ENCODE measurements around the gene PTPN7.
"Not testable (repeated sequence)": the region's sequence is repeated elsewhere in the genome, so short reads cannot be mapped to it uniquely, and the experiment has no call there.

The PTPN7 gene

DNA sequence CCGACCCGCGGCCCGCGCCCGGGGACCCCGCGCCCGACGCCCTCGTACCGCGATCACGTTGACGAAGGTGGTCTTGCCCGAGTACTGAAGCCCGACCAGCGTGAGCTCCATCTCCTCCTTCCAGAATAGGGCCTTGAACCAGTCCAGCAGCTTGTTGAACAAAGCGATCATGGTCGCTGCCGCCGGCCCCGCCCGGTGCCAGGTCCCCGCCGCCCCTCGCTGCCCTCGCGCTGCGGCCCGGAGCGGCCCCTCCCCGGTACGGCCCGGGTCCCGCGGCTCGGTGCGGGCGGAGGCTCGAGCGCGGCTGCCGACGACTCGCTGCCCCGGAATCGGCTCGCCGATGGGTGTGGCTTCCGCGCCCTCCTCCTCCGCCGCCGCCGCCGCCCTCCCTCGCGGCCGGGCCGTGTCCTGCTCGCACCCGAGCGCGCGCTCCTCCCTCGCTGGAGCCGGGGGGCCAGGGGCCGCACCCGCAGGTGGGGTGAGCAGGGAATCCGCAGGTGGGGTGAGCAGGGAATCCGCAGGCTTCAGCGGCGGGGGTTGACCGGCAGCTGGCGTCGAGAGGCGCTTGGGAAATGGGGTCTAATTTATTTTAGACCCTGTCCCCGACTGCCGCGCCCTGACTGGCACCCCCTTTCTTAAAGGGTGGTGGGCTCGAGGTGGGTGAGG, 15.9 kb downstream of the PTPN7 start, which contains the start of gene ARL8A:
ARL8A (minus strand) TSS at position 336 of the 666 bp plus-strand sequence; CDS start at position 171, 165 bp downstream.
- H3K27me3 ChIP-seq (replicated peaks; ENCODE audit: insufficient read depth, low read length), result no peaks in the 10 kb centered on the region
- no peaks in the 10 kb centered on the region for H3K9me3 ChIP-seq (replicated peaks; ENCODE audit: insufficient read depth, low read length)
- H3K9ac ChIP-seq (ENCODE audit: low read length), result peak within 1 kb of the TSS; percentile 87
- H3K27ac ChIP-seq (ENCODE audit: low read length), result peak within 1 kb of the TSS; percentile 5; the same call in 1 of the 2 replicates
- DNase-seq, result peak; percentile 67
- H3F3A ChIP-seq (ENCODE audit: insufficient read depth, low read length), result peaks cover 11% of the 10 kb centered on the region
- H4K20me1 ChIP-seq (ENCODE audit: insufficient read depth, low read length), result 0 out of 2 replicates have a peak, but pooled peaks cover 8% of the 10 kb centered on the region
- peaks cover 44% of the 10 kb centered on the region for H3K79me2 ChIP-seq (ENCODE audit: low read length)
- peak within 1 kb of the TSS; percentile 95 for H3K4me2 ChIP-seq (ENCODE audit: low read depth, low read length)
- H2AFZ ChIP-seq (ENCODE audit: low read length), result peak within 1 kb of the TSS; percentile 91
- no peaks in the 10 kb centered on the region for H3K36me3 ChIP-seq (replicated peaks; ENCODE audit: insufficient read depth, low read length)
- H3K4me3 ChIP-seq (ENCODE audit: low read length), result peak within 1 kb of the TSS; percentile 89
- TF ChIP-seq EZH2 (optimal IDR thresholded peaks at IDR 0.05; ENCODE audit: low read depth, low read length) (no peak), EZH2phosphoT487 (IDR thresholded peaks at IDR 0.05; ENCODE audit: low read length) (no peak)
- TF ChIP-seq, protein P1, sequence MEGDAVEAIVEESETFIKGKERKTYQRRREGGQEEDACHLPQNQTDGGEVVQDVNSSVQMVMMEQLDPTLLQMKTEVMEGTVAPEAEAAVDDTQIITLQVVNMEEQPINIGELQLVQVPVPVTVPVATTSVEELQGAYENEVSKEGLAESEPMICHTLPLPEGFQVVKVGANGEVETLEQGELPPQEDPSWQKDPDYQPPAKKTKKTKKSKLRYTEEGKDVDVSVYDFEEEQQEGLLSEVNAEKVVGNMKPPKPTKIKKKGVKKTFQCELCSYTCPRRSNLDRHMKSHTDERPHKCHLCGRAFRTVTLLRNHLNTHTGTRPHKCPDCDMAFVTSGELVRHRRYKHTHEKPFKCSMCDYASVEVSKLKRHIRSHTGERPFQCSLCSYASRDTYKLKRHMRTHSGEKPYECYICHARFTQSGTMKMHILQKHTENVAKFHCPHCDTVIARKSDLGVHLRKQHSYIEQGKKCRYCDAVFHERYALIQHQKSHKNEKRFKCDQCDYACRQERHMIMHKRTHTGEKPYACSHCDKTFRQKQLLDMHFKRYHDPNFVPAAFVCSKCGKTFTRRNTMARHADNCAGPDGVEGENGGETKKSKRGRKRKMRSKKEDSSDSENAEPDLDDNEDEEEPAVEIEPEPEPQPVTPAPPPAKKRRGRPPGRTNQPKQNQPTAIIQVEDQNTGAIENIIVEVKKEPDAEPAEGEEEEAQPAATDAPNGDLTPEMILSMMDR (IDR thresholded peaks at IDR 0.05; ENCODE audit: low read length), result no peak
- H3K9me2 ChIP-seq (replicated peaks; ENCODE audit: insufficient read depth, low read length), result no peaks in the 10 kb centered on the region
- H3K4me1 ChIP-seq (ENCODE audit: low read length), result peaks cover 7% of the 10 kb centered on the region

DNA sequence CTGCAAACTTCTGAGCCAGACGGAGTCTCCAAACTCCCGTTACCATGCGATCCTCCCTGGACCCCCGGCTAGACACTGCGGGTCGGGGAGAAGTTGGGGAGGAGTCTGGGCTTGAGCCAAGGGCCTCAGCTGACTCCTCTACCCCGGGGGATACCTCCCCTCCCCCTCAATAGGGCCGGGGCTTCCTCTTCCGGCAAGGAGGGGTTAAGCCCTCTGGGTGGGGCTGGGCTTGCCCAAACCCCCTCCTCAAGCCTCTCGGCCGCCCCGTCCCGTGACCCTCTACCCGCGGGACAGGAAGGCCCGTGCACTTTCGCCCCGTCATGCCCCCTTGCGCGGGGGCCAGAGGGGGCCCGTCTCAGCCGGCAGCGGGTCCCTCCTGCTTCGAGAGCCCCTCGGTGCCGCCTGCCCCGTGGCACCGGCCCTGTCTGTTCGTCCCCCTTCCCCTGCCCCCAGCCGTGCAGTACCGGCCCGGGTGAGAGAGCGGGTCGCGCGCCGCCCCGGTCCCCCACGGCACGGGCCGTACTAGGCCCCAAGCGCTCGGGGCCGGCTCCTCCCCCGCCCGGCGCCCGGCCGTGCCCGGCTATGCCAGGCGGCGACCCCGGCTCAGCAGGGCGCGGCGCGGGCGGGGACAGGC, 16.5 kb downstream of the PTPN7 start:
- Histone ChIP-seq H3K9me2 (replicated peaks; ENCODE audit: insufficient read depth, low read length) (no peaks in the 10 kb centered on the region), H3K9ac (ENCODE audit: low read length) (peak overlapping the region; percentile 87), H3K36me3 (replicated peaks; ENCODE audit: insufficient read depth, low read length) (no peaks in the 10 kb centered on the region), H4K20me1 (ENCODE audit: insufficient read depth, low read length) (0 out of 2 replicates have a peak, but pooled peaks cover 8% of the 10 kb centered on the region), H3K79me2 (ENCODE audit: low read length) (peaks cover 47% of the 10 kb centered on the region), H3K9me3 (replicated peaks; ENCODE audit: insufficient read depth, low read length) (no peaks in the 10 kb centered on the region), H3K27me3 (replicated peaks; ENCODE audit: insufficient read depth, low read length) (no peaks in the 10 kb centered on the region), H3K27ac (ENCODE audit: low read length) (peak overlapping the region; percentile 5; the same call in 1 of the 2 replicates), H3K4me2 (ENCODE audit: low read depth, low read length) (peak overlapping the region; percentile 80), H2AFZ (ENCODE audit: low read length) (peak overlapping the region; percentile 24), H3K4me1 (ENCODE audit: low read length) (peaks cover 7% of the 10 kb centered on the region), H3F3A (ENCODE audit: insufficient read depth, low read length) (peaks cover 11% of the 10 kb centered on the region), H3K4me3 (ENCODE audit: low read length) (peak overlapping the region; percentile 89)
- no peak for DNase-seq
- TF ChIP-seq, protein P1 (IDR thresholded peaks at IDR 0.05; ENCODE audit: low read length), result no peak
- TF ChIP-seq EZH2phosphoT487 (IDR thresholded peaks at IDR 0.05; ENCODE audit: low read length), result no peak
- no peak for TF ChIP-seq EZH2 (optimal IDR thresholded peaks at IDR 0.05; ENCODE audit: low read depth, low read length)

DNA sequence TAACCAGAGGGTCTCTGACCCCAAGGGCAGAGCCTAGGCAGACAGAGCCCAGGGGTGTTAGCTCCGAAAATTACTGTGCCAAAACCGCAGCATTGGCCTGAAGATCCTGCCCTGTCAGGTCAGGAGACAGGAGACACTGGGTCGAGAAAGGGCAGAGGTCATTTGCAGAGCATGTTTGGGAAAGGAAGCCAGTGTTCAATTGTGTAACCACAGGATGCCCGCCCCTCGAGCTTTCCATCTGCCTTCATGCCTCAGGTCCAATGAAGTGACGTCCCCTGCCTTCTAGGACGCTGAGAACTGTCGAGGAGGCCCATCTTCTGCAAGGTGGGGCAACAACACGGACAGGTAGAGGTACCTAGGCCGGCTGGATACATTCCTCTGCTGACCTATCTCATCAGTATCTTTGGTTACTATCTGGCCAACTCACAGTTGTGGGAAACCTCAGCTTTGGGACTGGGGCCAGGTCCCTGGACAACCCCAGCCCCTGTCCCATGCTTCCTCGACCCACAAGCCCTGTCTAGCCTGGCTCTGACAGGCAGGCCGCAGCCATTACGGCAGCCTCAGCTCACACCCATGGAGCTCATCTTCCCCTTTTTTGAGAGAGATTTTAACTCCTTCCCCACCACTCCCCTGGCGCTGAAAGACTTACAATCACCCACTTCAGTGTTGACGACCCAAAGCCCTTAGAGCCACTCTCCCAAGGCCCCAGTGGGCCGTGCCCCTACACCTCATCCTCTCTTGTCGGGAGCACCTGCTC, 17.2 kb downstream of the PTPN7 start:
- Histone ChIP-seq H3K4me1 (ENCODE audit: low read length) (peaks cover 7% of the 10 kb centered on the region), H2AFZ (ENCODE audit: low read length) (peak overlapping the region; percentile 24), H3F3A (ENCODE audit: insufficient read depth, low read length) (peaks cover 11% of the 10 kb centered on the region), H4K20me1 (ENCODE audit: insufficient read depth, low read length) (0 out of 2 replicates have a peak, but pooled peaks cover 8% of the 10 kb centered on the region), H3K4me3 (ENCODE audit: low read length) (peak overlapping the region; percentile 89), H3K27ac (ENCODE audit: low read length) (peak overlapping the region; percentile 5; the same call in 1 of the 2 replicates), H3K4me2 (ENCODE audit: low read depth, low read length) (peak overlapping the region; percentile 80), H3K9me2 (replicated peaks; ENCODE audit: insufficient read depth, low read length) (no peaks in the 10 kb centered on the region), H3K79me2 (ENCODE audit: low read length) (peaks cover 54% of the 10 kb centered on the region), H3K36me3 (replicated peaks; ENCODE audit: insufficient read depth, low read length) (no peaks in the 10 kb centered on the region), H3K9me3 (replicated peaks; ENCODE audit: insufficient read depth, low read length) (no peaks in the 10 kb centered on the region), H3K27me3 (replicated peaks; ENCODE audit: insufficient read depth, low read length) (no peaks in the 10 kb centered on the region), H3K9ac (ENCODE audit: low read length) (peak overlapping the region; percentile 87)
- DNase-seq, result peak; percentile 42
- no peak for TF ChIP-seq EZH2 (optimal IDR thresholded peaks at IDR 0.05; ENCODE audit: low read depth, low read length)
- no peak for TF ChIP-seq EZH2phosphoT487 (IDR thresholded peaks at IDR 0.05; ENCODE audit: low read length)
- TF ChIP-seq, protein P1 (IDR thresholded peaks at IDR 0.05; ENCODE audit: low read length), result no peak

DNA sequence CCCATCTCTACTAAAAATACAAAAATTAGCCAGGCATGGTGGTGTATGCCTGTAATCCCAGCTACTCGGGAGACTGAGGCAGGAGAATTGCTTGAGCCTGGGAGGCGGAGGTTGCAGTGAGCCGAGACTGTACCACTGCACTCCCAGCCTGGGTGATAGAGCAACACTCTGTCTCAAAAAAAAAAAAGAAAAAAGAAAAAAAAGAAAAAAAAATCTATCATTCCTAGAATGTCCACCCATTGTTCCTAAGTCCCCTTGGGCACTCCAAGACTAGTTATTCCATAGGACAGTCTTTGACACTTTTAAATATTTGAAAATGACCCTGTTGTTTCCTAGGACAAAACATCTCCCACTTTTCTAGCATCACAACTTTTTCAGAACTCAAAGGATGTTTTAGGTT, 18.9 kb downstream of the PTPN7 start:
- H3F3A ChIP-seq (ENCODE audit: insufficient read depth, low read length), result peaks cover 11% of the 10 kb centered on the region
- H3K27ac ChIP-seq (ENCODE audit: low read length); H3K9me2 ChIP-seq (replicated peaks; ENCODE audit: insufficient read depth, low read length); H2AFZ ChIP-seq (ENCODE audit: low read length); H3K9me3 ChIP-seq (replicated peaks; ENCODE audit: insufficient read depth, low read length); DNase-seq; H3K4me1 ChIP-seq (ENCODE audit: low read length); H3K4me3 ChIP-seq (ENCODE audit: low read length); H3K4me2 ChIP-seq (ENCODE audit: low read depth, low read length); H4K20me1 ChIP-seq (ENCODE audit: insufficient read depth, low read length); H3K9ac ChIP-seq (ENCODE audit: low read length); H3K27me3 ChIP-seq (replicated peaks; ENCODE audit: insufficient read depth, low read length); H3K36me3 ChIP-seq (replicated peaks; ENCODE audit: insufficient read depth, low read length): not testable (repeated sequence)
- peaks cover 62% of the 10 kb centered on the region for H3K79me2 ChIP-seq (ENCODE audit: low read length)

All from MM.1S (cell line).